GM12865 (cell line): ENCODE data around the gene GRID1.

Experiments used
- DNase-seq: peaks from one replicate; pipeline ENCODE4 v3.0.0; 2010; ENCODE audit warnings: low read depth
- H3K4me3 ChIP-seq: 2 replicates; pipeline ENCODE4 v1.5.1; 2011; ENCODE audit warnings: mild to moderate bottlenecking, low read depth, low read length, control low read depth
- CTCF ChIP-seq: IDR thresholded peaks from 2 replicates; pipeline ENCODE4 v1.5.1; 2011; ENCODE audit warnings: low read length, control low read depth, low read depth, inconsistent platforms; ENCODE audit not compliant: insufficient read depth; ENCODE audit errors: missing control alignments

The GRID1 gene

GRCh38 chr10:86151613-86152012, 215.0 kb downstream of the GRID1 start:
- no peak for TF ChIP-seq CTCF
- no peak for DNase-seq
- no peak overlapping the region for H3K4me3 ChIP-seq

- no peak for DNase-seq
- no peak overlapping the region for H3K4me3 ChIP-seq
- TF ChIP-seq CTCF, result no peak
These were observed 217.3 kb downstream of the GRID1 start for GRCh38 chr10:86149257-86149656.

DNA sequence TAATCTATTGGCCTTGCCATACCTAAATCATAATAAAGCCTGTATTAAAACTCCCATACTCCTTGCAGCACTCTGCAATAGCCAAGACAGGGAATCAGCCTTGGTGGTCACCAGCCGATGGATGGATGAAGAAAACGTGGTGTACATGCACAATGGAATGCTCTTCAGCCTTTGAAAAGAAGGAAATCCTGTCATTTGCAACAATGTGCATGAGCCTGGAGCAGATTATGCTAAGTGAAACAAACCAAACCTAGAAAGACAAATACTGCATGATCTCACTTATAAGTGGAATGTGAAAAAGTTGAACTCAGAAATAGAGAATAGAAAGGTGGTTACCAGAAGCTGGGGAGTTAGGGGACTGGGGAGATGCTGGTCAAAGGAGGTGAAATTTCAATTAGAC, 218.5 kb downstream of the GRID1 start:
- no peak overlapping the region for H3K4me3 ChIP-seq
- TF ChIP-seq CTCF, result no peak
- no peak for DNase-seq

DNA sequence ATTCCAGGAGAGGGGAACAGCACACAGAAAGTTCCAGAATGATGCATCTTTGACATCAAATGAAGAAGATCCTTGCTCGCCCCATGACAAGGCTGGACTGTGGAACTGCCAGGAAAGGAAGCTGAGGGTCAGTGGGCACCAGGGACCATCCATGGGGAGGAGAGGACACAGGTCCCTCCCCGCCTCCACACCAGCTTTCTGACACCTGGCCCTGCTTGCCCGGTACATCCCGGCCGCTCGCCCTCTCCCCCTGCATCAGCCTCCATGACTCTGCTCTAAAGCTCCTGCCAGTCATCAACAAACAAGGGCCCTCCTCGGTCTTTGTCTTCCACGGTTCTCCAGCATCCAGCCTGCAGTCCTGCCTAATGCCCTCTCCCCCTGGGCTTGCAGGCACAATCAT, 222.3 kb downstream of the GRID1 start:
- TF ChIP-seq CTCF, result no peak
- no peak for DNase-seq
- no peak overlapping the region for H3K4me3 ChIP-seq

GRCh38 chr10:86141896-86142295, 224.7 kb downstream of the GRID1 start:
- TF ChIP-seq CTCF, result no peak
- H3K4me3 ChIP-seq, result no peak overlapping the region
- no peak for DNase-seq

- peak; percentile 89 for TF ChIP-seq CTCF
- DNase-seq, result peak; percentile 53
- no peak overlapping the region for H3K4me3 ChIP-seq
These were observed 227.4 kb downstream of the GRID1 start for GRCh38 chr10:86139066-86139657.

GRCh38 chr10:86138551-86139065, 228.0 kb downstream of the GRID1 start:
- DNase-seq, result no peak
- no peak for TF ChIP-seq CTCF
- no peak overlapping the region for H3K4me3 ChIP-seq
